Measurements from ENCODE around the gene SMAD4. TPM values are rescaled to one million over a fixed set of nuclear protein-coding genes. Genes with fewer than 3 reads are reported as not detected.

SMAD4 gene
- total RNA-seq, 1 experiment from 2014 or later: 96.3 TPM

- CTCF ChIA-PET: no interaction called here
- BruUV-seq (replicated peaks): no TSS peak
Observed at GRCh38 chr18:51013259-51013658, 16.8 kb upstream of the SMAD4 start.

DNA sequence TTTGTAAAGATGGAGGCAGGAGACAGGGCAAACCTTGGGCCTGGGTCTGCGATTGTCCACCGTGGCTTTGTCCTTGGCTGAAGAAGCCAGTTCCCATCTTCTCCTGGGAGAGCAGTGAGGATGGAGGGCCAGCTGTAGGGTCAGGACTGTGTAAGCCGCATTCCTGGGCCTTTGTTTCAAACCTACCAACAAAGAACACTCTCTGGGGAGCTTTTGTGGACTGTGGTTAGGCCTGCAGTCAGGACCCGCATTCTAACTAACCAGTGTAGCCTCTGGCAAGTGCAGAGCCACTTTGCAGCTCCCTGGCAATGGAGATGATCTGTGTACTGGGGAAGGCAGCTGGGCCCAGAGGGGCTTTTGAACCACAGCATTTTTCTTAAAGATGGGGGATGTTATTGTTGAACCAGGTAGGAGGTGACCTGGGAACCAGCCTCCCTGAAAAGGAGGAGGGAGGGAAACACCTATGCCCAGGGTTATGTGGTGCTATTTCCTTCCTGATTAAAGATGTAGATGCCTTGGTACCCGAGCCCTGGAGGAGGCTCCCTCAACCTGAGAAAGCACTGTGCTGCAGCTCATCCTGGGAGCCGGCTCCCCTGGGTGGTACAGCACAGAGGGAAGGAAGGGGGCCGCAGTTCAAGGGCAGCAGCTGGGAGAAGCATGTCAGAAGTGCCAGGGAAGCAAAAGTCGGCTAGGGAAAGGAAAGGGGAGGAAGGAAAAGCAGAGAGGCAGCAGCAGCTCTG lies 12.7 kb upstream of the SMAD4 start:
- RAD21 ChIA-PET (ENCODE audit: low non-redundant PET in 1 of 2, low total read pairs in 2 of 2, uncharacterized antibody in 2 of 2, unreplicated experiment in 2 of 2): no interaction called here
- Histone ChIP-seq H3K4me2 (ENCODE audit: low read length) (no peak overlapping the region), H4K20me1 (ENCODE audit: insufficient read depth) (no peaks in the 10 kb centered on the region), H3K9me3 (ENCODE audit: control insufficient read depth in 1 of 2, insufficient read depth in 1 of 2, low read depth in 1 of 2, low read length in 2 of 2) (no peaks in the 10 kb centered on the region), H3K27ac (ENCODE audit: low read depth, low read length) (no peak overlapping the region), H3K9ac (ENCODE audit: low read length) (no peak overlapping the region), H3K9me2 (ENCODE audit: insufficient read depth) (no peaks in the 10 kb centered on the region), H3K36me3 (ENCODE audit: control insufficient read depth in 1 of 2, insufficient read depth in 2 of 2, low read length in 2 of 2) (no peaks in the 10 kb centered on the region), H3K27me3 (ENCODE audit: insufficient read depth, low read length) (no peaks in the 10 kb centered on the region), H2AFZ (ENCODE audit: low read depth, low read length, poor library complexity, severe bottlenecking) (no peak overlapping the region), H3K4me1 (ENCODE audit: control insufficient read depth in 1 of 2, insufficient read depth in 2 of 2, low read length in 2 of 2) (no peaks in the 10 kb centered on the region), H3K4me3 (replicated peaks in 1 of 2; ENCODE audit: low read depth in 1 of 2, low read length in 2 of 2) (no peak overlapping the region), H3K79me2 (ENCODE audit: insufficient read depth, low read length) (no peaks in the 10 kb centered on the region)
- POLR2A ChIA-PET: no interaction called here
- intact Hi-C loops (cut with micrococcal nuclease): no loop called here
- BruUV-seq (replicated peaks): no TSS peak
- DNase-seq (ENCODE audit: low read depth, low spot score) (no peak), ATAC-seq (no peak)
- CTCF ChIA-PET: no interaction called here
- TF ChIP-seq REST (IDR thresholded peaks at IDR 0.05; ENCODE audit: low read depth) (no peak), SRF (IDR thresholded peaks at IDR 0.05; ENCODE audit: low read depth) (no peak), CBX3 (IDR thresholded peaks at IDR 0.05; ENCODE audit: low read depth) (no peak), SP1 (IDR thresholded peaks at IDR 0.05; ENCODE audit: low read depth) (no peak), MAX (IDR thresholded peaks at IDR 0.05) (no peak), POLR2A (IDR thresholded peaks at IDR 0.05; ENCODE audit: borderline replicate concordance, extremely low read depth, insufficient read depth, insufficient read length) (no peak)
- TF ChIP-seq, protein P1, sequence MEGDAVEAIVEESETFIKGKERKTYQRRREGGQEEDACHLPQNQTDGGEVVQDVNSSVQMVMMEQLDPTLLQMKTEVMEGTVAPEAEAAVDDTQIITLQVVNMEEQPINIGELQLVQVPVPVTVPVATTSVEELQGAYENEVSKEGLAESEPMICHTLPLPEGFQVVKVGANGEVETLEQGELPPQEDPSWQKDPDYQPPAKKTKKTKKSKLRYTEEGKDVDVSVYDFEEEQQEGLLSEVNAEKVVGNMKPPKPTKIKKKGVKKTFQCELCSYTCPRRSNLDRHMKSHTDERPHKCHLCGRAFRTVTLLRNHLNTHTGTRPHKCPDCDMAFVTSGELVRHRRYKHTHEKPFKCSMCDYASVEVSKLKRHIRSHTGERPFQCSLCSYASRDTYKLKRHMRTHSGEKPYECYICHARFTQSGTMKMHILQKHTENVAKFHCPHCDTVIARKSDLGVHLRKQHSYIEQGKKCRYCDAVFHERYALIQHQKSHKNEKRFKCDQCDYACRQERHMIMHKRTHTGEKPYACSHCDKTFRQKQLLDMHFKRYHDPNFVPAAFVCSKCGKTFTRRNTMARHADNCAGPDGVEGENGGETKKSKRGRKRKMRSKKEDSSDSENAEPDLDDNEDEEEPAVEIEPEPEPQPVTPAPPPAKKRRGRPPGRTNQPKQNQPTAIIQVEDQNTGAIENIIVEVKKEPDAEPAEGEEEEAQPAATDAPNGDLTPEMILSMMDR (IDR thresholded peaks at IDR 0.05 in 2 of 3, conservative IDR thresholded peaks at IDR 0.05 in 1 of 3; ENCODE audit: borderline replicate concordance in 1 of 3, insufficient read depth in 1 of 3, low read depth in 2 of 3, low read length in 2 of 3): no peak
- TF ChIP-seq, protein P2, sequence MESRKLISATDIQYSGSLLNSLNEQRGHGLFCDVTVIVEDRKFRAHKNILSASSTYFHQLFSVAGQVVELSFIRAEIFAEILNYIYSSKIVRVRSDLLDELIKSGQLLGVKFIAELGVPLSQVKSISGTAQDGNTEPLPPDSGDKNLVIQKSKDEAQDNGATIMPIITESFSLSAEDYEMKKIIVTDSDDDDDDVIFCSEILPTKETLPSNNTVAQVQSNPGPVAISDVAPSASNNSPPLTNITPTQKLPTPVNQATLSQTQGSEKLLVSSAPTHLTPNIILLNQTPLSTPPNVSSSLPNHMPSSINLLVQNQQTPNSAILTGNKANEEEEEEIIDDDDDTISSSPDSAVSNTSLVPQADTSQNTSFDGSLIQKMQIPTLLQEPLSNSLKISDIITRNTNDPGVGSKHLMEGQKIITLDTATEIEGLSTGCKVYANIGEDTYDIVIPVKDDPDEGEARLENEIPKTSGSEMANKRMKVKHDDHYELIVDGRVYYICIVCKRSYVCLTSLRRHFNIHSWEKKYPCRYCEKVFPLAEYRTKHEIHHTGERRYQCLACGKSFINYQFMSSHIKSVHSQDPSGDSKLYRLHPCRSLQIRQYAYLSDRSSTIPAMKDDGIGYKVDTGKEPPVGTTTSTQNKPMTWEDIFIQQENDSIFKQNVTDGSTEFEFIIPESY (IDR thresholded peaks at IDR 0.05; ENCODE audit: extremely low read depth, insufficient replicate concordance, low read length): no peak

More at GRCh38 chr18:51013259-51013658, 16.8 kb upstream of the SMAD4 start:
- Histone ChIP-seq H3K9ac (ENCODE audit: low read length) (no peak overlapping the region), H3K9me3 (ENCODE audit: control insufficient read depth in 1 of 2, insufficient read depth in 1 of 2, low read depth in 1 of 2, low read length in 2 of 2) (no peaks in the 10 kb centered on the region), H3K27me3 (ENCODE audit: insufficient read depth, low read length) (no peaks in the 10 kb centered on the region), H3K4me3 (replicated peaks in 1 of 2; ENCODE audit: low read depth in 1 of 2, low read length in 2 of 2) (no peak overlapping the region), H3K36me3 (ENCODE audit: control insufficient read depth in 1 of 2, insufficient read depth in 2 of 2, low read length in 2 of 2) (no peaks in the 10 kb centered on the region), H4K20me1 (ENCODE audit: insufficient read depth) (no peaks in the 10 kb centered on the region), H2AFZ (ENCODE audit: low read depth, low read length, poor library complexity, severe bottlenecking) (no peak overlapping the region), H3K9me2 (ENCODE audit: insufficient read depth) (no peaks in the 10 kb centered on the region), H3K27ac (ENCODE audit: low read depth, low read length) (no peak overlapping the region), H3K79me2 (ENCODE audit: insufficient read depth, low read length) (no peaks in the 10 kb centered on the region), H3K4me1 (ENCODE audit: control insufficient read depth in 1 of 2, insufficient read depth in 2 of 2, low read length in 2 of 2) (no peaks in the 10 kb centered on the region), H3K4me2 (ENCODE audit: low read length) (no peak overlapping the region)
- POLR2A ChIA-PET: no interaction called here
- TF ChIP-seq SIN3A (IDR thresholded peaks at IDR 0.05; ENCODE audit: low read depth) (no peak), ZNF274 (IDR thresholded peaks at IDR 0.05; ENCODE audit: low read depth, low read length) (no peak), SRF (IDR thresholded peaks at IDR 0.05; ENCODE audit: low read depth) (no peak), CBX3 (IDR thresholded peaks at IDR 0.05; ENCODE audit: low read depth) (no peak), ATF3 (IDR thresholded peaks at IDR 0.05) (no peak)
- no peak for DNase-seq (ENCODE audit: low read depth, low spot score)
- intact Hi-C loops (cut with micrococcal nuclease): no loop called here
- no peak for ATAC-seq
- RAD21 ChIA-PET (ENCODE audit: low non-redundant PET in 1 of 2, low total read pairs in 2 of 2, uncharacterized antibody in 2 of 2, unreplicated experiment in 2 of 2): no interaction called here

Measured in HCT116 (cell line).